HepG2 (cell line): ENCODE measurements around the gene KLHL17. TPM values are rescaled to one million over a fixed set of nuclear protein-coding genes. Genes with fewer than 3 reads are reported as not detected.

ENCODE experiments used
- ATAC-seq: fragments of 200-7000 bp; cut with Tn5 transposase; 3 replicates; pipeline ENCODE4 v1.9.1; 2020; ENCODE audit warnings: mild to moderate bottlenecking, moderate library complexity
- BruUV-seq: library from RNA; stranded (reverse); fragments of 400-500 nt; replicated peaks from 2 replicates; lab custom pipeline; 2021; lab: Mats Ljungman, UMichigan
- CTCF ChIA-PET: fragments of 300-600 bp; formaldehyde crosslinking; extraction: SDS; loops from one replicate; lab custom pipeline; 2021; ENCODE audit warnings: low total read pairs, inconsistent platforms, low intra/inter-chr PET ratio; lab: Yijun Ruan, JAX
- POLR2A ChIA-PET: fragments of 350-600 bp; sonication (Branson Sonifier 250); formaldehyde crosslinking; loops from one replicate; lab custom pipeline; 2020; ENCODE audit warnings: antibody characterized with exemption, inconsistent platforms; lab: Yijun Ruan, JAX
- DNase-seq: peaks from one replicate; pipeline ENCODE4 v3.0.0-alpha.2; 2015; ENCODE audit warnings: low spot score
- FAIRE-seq: peaks from 3 replicates; lab custom pipeline; 2011; peaks lifted over from hg19 to GRCh38; lab: Jason Lieb, UNC
- H2AFZ ChIP-seq: one replicate; pipeline ENCODE4 v1.6.1; 2011; ENCODE audit warnings: low read length, inconsistent platforms
- H3K27ac ChIP-seq: fragments of 300-600 bp; 3 replicates; pipeline ENCODE4 v1.8.0; 2011; ENCODE audit warnings: mixed run types, mild to moderate bottlenecking, mixed read lengths, low read length, inconsistent platforms; ENCODE audit not compliant: insufficient read depth; ENCODE audit errors: extremely low read length
- H3K27me3 ChIP-seq, 2 experiments: fragments of 200-600 bp in 1 of 2; 2 replicates in 1 of 2; 3 replicates in 1 of 2; pipeline versions ENCODE4 v1.6.0 to v1.8.0; 2011; ENCODE audit warnings: low read length in 2 of 2, mild to moderate bottlenecking in 2 of 2, moderate library complexity in 2 of 2, inconsistent platforms in 1 of 2; ENCODE audit not compliant: insufficient read depth in 2 of 2, control insufficient read depth in 1 of 2
- H3K36me3 ChIP-seq, 2 experiments: fragments of 200-600 bp in 1 of 2; replicated peaks in 1 of 2; 2 replicates in 1 of 2; 3 replicates in 1 of 2; pipeline versions ENCODE4 v1.5.1 to v1.8.0; 2011; ENCODE audit warnings: low read length in 2 of 2, inconsistent platforms in 1 of 2; ENCODE audit not compliant: insufficient read depth in 2 of 2, control insufficient read depth in 1 of 2
- H3K4me1 ChIP-seq: 2 replicates; pipeline ENCODE4 v1.5.1; 2012; ENCODE audit warnings: low read length, inconsistent platforms; ENCODE audit not compliant: insufficient read depth
- H3K4me2 ChIP-seq: 2 replicates; pipeline ENCODE4 v1.6.0; 2011; ENCODE audit warnings: low read depth, low read length, inconsistent platforms
- H3K4me3 ChIP-seq, 3 experiments: fragments of 200-600 bp in 1 of 3; sonication (generic), shearing (Covaris generic) in 1 of 3; replicated peaks in 1 of 3; 2 replicates each; pipeline ENCODE4 v1.5.1; 2011 to 2016; ENCODE audit warnings: low read length in 3 of 3, inconsistent platforms in 2 of 3, low read depth in 2 of 3, mild to moderate bottlenecking in 2 of 3, control low read depth in 1 of 3, mixed read lengths in 1 of 3; ENCODE audit not compliant: insufficient read depth in 1 of 3
- H3K79me2 ChIP-seq: one replicate; pipeline ENCODE4 v1.6.1; 2011; ENCODE audit warnings: low read length, inconsistent platforms; ENCODE audit not compliant: insufficient read depth
- H3K9ac ChIP-seq: 2 replicates; pipeline ENCODE4 v1.6.0; 2011; ENCODE audit warnings: mild to moderate bottlenecking, low read depth, low read length, inconsistent platforms; ENCODE audit not compliant: insufficient read depth
- H3K9me3 ChIP-seq: 2 replicates; pipeline ENCODE4 v1.5.1; 2012; ENCODE audit warnings: mild to moderate bottlenecking, low read length
- H4K20me1 ChIP-seq: 2 replicates; pipeline ENCODE4 v1.6.0; 2011; ENCODE audit warnings: inconsistent platforms, mild to moderate bottlenecking, low read length, moderate library complexity; ENCODE audit not compliant: insufficient read depth
- ELF1 ChIP-seq: sonication (generic); formaldehyde crosslinking; IDR thresholded peaks from 2 replicates; pipeline ENCODE4 v1.4.0; 2020; ENCODE audit warnings: missing genetic modification reagents
- HDAC2 ChIP-seq: sonication (generic); formaldehyde crosslinking; IDR thresholded peaks from 2 replicates; pipeline ENCODE4 v1.4.0; 2020; ENCODE audit warnings: missing genetic modification reagents
- MTA3 ChIP-seq: sonication (generic); formaldehyde crosslinking; IDR thresholded peaks from 2 replicates; pipeline ENCODE4 v1.4.0; 2020; ENCODE audit warnings: missing genetic modification reagents
- MTERF4 ChIP-seq: sonication (generic); formaldehyde crosslinking; IDR thresholded peaks from 2 replicates; pipeline ENCODE4 v1.8.0; 2023; ENCODE audit warnings: mild to moderate bottlenecking, missing genetic modification reagents
- PAX8 ChIP-seq: sonication (generic); formaldehyde crosslinking; IDR thresholded peaks from 2 replicates; pipeline ENCODE4 v1.8.0; 2022; ENCODE audit warnings: mild to moderate bottlenecking, missing genetic modification reagents, borderline replicate concordance
- SMAD9 ChIP-seq: sonication (generic); formaldehyde crosslinking; IDR thresholded peaks from 2 replicates; pipeline ENCODE4 v1.5.1; 2020; ENCODE audit warnings: mild to moderate bottlenecking, missing genetic modification reagents
- SMARCE1 ChIP-seq: fragments of 450-650 bp; IDR thresholded peaks from 2 replicates; pipeline ENCODE4 v1.6.1; 2017; ENCODE audit warnings: borderline replicate concordance
- TEAD2 ChIP-seq: sonication (generic); formaldehyde crosslinking; IDR thresholded peaks from 2 replicates; pipeline ENCODE4 v1.9.0; 2021; ENCODE audit warnings: missing genetic modification reagents
- TFAP4 ChIP-seq: sonication (generic); IDR thresholded peaks from 2 replicates; pipeline ENCODE4 v1.6.1; 2016; ENCODE audit warnings: low read depth, borderline replicate concordance
- ZBTB20 ChIP-seq: sonication (generic); formaldehyde crosslinking; IDR thresholded peaks from 2 replicates; pipeline ENCODE4 v1.8.1; 2023; ENCODE audit warnings: missing genetic modification reagents, low read depth, mild to moderate bottlenecking, borderline replicate concordance
- ZNF10 ChIP-seq: sonication (generic); formaldehyde crosslinking; IDR thresholded peaks from 2 replicates; pipeline ENCODE4 v1.4.0; 2020; ENCODE audit warnings: mild to moderate bottlenecking, low read depth, missing genetic modification reagents, borderline replicate concordance
- ZNF142 ChIP-seq: sonication (generic); formaldehyde crosslinking; IDR thresholded peaks from 2 replicates; pipeline ENCODE4 v1.4.0; 2020; ENCODE audit warnings: missing genetic modification reagents
- ZNF704 ChIP-seq: sonication (generic); formaldehyde crosslinking; IDR thresholded peaks from 2 replicates; pipeline ENCODE4 v1.8.1; 2023; ENCODE audit warnings: mild to moderate bottlenecking, inconsistent platforms, moderate library complexity, missing genetic modification reagents, borderline replicate concordance
- ZNF709 ChIP-seq: sonication (generic); formaldehyde crosslinking; IDR thresholded peaks from 2 replicates; pipeline ENCODE4 v1.5.0; 2020; ENCODE audit warnings: mild to moderate bottlenecking, missing genetic modification reagents
- ZSCAN25 ChIP-seq: sonication (generic); formaldehyde crosslinking; IDR thresholded peaks from 2 replicates; pipeline ENCODE4 v1.8.0; 2022; ENCODE audit warnings: mild to moderate bottlenecking, missing genetic modification reagents
- WGBS: methylation state at CpG from one replicate; pipeline ENCODE4 v1.1.6; 2017; ENCODE audit warnings: low lambda C conversion rate; 5-methylcytosine and 5-hydroxymethylcytosine counted together
- in situ Hi-C: cut with HindIII; loops from 2 replicates; pipeline ENCODE4 v1.10.0; 2017; ENCODE audit warnings: low pct_unique_long_range_greater_than_20kb; ENCODE audit not compliant: extremely low pct_ligation_motif_present
- intact Hi-C: fragments of 100-400 bp; cut with micrococcal nuclease; formaldehyde crosslinking; loops from one replicate; pipeline ENCODE4 v1.10.0; 2022; ENCODE audit not compliant: unreplicated experiment
- polyA plus RNA-seq, 8 experiments: library from polyadenylated mRNA; depleted of rRNA in 3 of 8; stranded (reverse) in 7 of 8; unstranded in 1 of 8; fragments of >200 nt; fragmentation: Illumina TruSeq in 4 of 8; extraction: Trizol in 4 of 8; gene quantifications; 2 replicates each; pipeline versions ENCODE4 v1.2.1 to v1.2.3, GENCODE V29; 2011 to 2016; ENCODE audit warnings: low read depth in 4 of 8, missing spikeins in 1 of 8, mixed read lengths in 1 of 8; ENCODE audit not compliant: insufficient read depth in 1 of 8
- total RNA-seq, 5 experiments: library from RNA; depleted of rRNA; stranded (reverse); fragments of >200 nt; fragmentation: Illumina TruSeq; extraction: Trizol; gene quantifications; 2 replicates each; pipeline ENCODE4 v1.2.3, GENCODE V29; 2016; ENCODE audit warnings: low read depth in 1 of 5

Gene KLHL17
- total and polyA plus RNA-seq, 2 of the 13 experiments (the other 11 are each of a cell fraction or from before 2014, with no cell fraction given), result 9.3 to 24.7 TPM

- in situ Hi-C loops, result no loop called here
- H3K27ac ChIP-seq, result peak overlapping the region; percentile 97
- no peak for TF ChIP-seq TEAD2
- no peak for TF ChIP-seq ZNF704
- TF ChIP-seq MTERF4 (CRISPR knock-in tag), result no peak
- TF ChIP-seq ZNF142, result no peak
- no peak for TF ChIP-seq PAX8 (CRISPR knock-in tag)
- TF ChIP-seq HDAC2 (CRISPR knock-in tag), result no peak
- no peak for TF ChIP-seq MTA3
- TF ChIP-seq SMARCE1, result no peak
- no peak for TF ChIP-seq SMAD9 (CRISPR knock-in tag)
- TF ChIP-seq ZNF709 (CRISPR knock-in tag), result 0 out of 2 replicates have a peak, but pooled peaks have one; percentile 23
- TF ChIP-seq TFAP4, result no peak
- TF ChIP-seq ELF1 (CRISPR knock-in tag), result no peak
- no peak for TF ChIP-seq ZNF10 (CRISPR knock-in tag)
- no peak for TF ChIP-seq ZBTB20 (CRISPR knock-in tag)
- no peak; the same call in 1 of the 2 replicates for TF ChIP-seq ZSCAN25
Observed at GRCh38 chr1:998745-998994, 38.3 kb downstream of the KLHL17 start.

More at GRCh38 chr1:998745-998994, 38.3 kb downstream of the KLHL17 start:
- Histone ChIP-seq H3K36me3 (no peaks in the 10 kb centered on the region), H3K9me3 (no peaks in the 10 kb centered on the region), H3K4me2 (peak overlapping the region; percentile 92), H2AFZ (no peak overlapping the region), H3K4me1 (peaks cover 52% of the 10 kb centered on the region), H3K79me2 (peaks cover 9% of the 10 kb centered on the region), H3K27me3 (no peaks in the 10 kb centered on the region), H4K20me1 (peaks cover 4% of the 10 kb centered on the region; the same call in 1 of the 2 replicates), H3K4me3 (peak overlapping the region; percentile 63 to 78 (median 78); a peak in 5 of 6 replicates), H3K9ac (peak overlapping the region; percentile 84)
- ATAC-seq, result no peak
- whole genome bisulfite sequencing, result 10% methylated on average over 15 of the region's 27 CpGs
- no peak for FAIRE-seq
- POLR2A ChIA-PET, result interaction anchor here (1.0 to 3.2 kb wide), 3 partner anchors 8 to 61 kb away, joined by 3 to 13 read pairs (median 6); partner anchors contain the start of gene ISG15
- intact Hi-C loops, result no loop called here
- CTCF ChIA-PET, result no interaction called here
- DNase-seq, result no peak
- BruUV-seq, result no TSS peak
